ENCODE results near the gene REXO2. TPM values are rescaled to one million over a fixed set of nuclear protein-coding genes. Genes with fewer than 3 reads are reported as not detected.

Gene REXO2
- total RNA-seq (2014; rRNA removed; shearing (Covaris generic)), result 166 and 175 TPM in 2 replicates

- peak; percentile 96 for DNase-seq (ENCODE audit: low spot score)
These were observed at the start of gene REXO2 for GRCh38 chr11:114439229-114440120. REXO2 (plus strand) TSS chr11:114439467; CDS start chr11:114439529, 62 bp downstream.

DNA sequence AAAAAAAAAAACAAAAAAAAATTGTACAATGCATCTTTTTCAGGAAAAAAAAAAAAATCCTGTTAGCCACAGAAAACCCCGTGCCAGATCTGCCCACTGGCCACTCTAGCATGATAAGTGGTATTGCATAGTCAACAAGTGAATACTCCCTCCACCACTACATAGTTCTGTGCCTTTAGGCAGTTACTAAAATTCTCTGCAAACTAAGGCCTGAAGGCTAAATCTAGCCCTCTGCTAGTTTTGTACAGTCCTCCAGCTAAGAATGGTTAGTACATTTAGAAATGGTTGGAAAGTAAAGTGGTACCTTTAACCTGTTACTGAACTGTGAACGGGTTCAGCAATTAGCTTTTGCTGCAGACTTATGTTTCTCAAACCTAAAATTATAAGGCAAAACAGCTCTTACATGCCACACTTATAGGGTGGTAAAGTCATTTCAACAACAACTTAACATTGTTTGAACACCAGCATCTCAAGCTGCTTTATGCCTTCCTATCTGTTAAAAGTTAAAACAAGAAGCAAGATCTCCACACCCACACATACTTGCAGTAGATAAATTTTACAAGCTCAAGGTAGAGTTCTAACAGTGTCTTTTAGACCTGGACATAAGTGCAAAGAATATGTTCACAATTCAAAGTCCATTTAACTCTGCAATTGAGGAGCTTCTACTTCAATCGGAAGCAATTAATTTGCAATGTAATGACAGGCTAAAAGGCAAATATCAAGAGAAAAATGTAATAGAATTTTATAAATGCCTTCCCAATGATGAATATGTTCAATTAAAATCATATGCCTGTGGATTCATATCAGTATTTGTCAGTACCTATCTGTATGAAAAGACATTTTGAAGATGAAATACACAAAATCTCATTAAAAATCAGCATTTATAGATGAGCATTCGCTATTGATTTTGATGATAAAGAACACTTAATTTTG, 46.3 kb upstream of the REXO2 start:
- no peak for DNase-seq (ENCODE audit: low spot score)

- DNase-seq (ENCODE audit: low spot score), result no peak
These were observed 43.5 kb upstream of the REXO2 start for GRCh38 chr11:114395736-114396135.

- no peak for DNase-seq (ENCODE audit: low spot score)
These were observed 42.4 kb upstream of the REXO2 start for GRCh38 chr11:114396916-114397315.

DNA sequence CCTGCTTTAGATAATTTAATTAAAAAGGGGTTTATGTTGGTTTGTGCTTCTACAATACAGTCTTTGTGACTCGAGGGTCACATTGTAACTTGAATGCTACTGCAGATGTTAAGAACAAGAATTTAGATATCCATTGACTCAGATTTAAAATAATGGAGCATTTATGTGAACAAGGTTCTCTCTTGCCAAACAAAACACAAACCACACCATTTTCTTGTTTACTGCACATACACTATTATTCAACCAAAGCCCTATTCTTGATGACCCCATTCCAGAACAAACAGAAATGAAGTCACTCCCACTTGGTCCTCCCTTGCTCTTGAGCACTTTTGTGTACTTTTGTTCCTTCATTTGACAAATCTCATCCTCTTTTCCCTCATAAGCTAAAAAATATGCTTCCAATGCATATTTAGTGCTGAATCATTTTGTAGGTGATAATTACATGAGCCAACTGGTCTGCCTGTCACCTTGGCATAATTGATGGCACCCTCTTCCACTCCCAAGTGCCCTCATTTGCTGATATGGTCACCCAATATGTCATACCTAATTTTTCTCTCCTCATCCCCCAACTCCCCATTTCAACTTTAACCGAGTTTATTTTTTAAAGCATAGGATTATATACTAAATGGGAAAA, 41.8 kb upstream of the REXO2 start:
- no peak for DNase-seq (ENCODE audit: low spot score)

DNA sequence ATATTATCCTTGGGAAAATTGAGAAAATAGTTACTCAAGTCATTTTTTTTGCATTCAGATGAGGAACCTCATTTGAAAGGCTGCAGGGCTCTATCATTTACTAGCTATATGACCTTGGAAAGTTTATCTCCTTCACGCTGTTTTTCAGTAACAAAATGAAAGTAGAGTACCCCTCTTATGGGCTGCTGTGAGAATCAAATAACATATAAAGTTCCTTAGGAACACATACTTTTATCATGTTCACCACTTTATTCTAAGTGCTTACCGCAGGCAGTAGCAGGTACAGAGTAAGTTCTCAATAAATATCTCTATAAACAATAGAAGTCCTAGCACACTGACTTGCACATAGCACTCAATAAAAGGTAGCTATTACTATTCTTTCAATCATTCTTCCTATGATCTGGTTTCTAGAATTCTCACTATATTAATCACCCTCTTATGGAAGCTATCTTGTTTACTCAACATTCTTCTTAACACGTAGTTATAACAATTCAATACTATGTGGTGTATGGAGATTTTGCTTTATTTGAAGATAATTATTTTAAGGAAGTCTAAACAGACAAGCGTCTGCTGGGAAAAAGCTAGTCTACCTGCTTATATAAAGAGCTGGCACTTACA, 40.9 kb upstream of the REXO2 start:
- DNase-seq (ENCODE audit: low spot score), result no peak

- no peak for DNase-seq (ENCODE audit: low spot score)
These were observed 39.6 kb upstream of the REXO2 start for GRCh38 chr11:114399490-114400215.

DNA sequence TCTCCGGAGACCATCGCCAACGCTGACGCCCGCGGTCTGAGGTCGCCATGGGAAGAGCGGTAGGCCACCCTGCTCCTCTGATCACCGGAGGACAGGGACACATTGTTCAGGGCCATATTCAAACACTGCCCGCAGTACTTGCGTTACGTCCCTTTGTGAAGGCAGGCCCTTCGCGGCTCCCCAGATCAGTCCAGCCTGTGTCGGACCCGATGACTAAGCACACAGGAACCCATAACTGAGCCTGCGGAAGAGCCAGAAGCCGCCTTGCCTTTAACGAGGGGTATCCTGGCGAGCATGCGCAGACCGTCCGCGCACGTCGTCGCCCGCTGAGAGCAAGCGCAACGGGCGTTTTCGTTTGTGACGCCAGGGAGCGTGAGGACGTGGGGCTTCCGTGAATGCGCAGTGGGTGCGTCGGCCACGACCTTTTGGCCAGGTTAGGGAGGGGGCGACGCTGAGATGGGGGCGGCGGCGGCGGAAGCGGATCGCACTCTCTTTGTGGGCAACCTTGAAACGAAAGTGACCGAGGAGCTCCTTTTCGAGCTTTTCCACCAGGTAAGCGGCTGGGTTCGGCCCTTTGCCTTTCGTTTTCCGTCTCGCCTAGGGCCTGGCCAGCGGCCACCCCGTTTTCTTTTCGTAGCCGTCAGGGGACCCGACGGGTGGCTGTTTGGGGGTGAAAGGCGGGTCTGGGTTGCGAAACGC, 38.9 kb upstream of the REXO2 start, which contains the start of the genes C11orf71 and RBM7:
Gene C11orf71, minus strand, starts transcription at position 296 of the 699 bp plus-strand sequence. Its CDS starts 180 bp downstream, at position 116.
Gene RBM7, plus strand, starts transcription at position 451 of the 699 bp plus-strand sequence. Its CDS starts 6 bp downstream, at position 457.
- DNase-seq (ENCODE audit: low spot score), result peak; percentile 98

DNA sequence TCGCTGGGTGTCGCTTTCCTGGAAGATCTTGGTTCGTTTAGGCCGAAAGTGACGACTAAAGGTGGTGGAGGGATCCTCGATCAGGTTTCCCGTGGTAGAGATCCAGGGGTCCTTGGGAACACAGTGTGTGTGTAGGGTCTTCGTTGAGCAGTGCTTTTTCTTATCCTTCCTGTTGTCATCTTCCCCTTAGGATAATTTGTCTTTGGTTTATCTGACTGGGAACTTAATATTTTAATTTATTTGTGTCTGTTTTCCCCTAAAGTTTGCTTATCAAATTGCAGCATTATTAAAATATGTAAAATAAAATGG, 38.4 kb upstream of the REXO2 start:
- DNase-seq (ENCODE audit: low spot score), result no peak

DNA sequence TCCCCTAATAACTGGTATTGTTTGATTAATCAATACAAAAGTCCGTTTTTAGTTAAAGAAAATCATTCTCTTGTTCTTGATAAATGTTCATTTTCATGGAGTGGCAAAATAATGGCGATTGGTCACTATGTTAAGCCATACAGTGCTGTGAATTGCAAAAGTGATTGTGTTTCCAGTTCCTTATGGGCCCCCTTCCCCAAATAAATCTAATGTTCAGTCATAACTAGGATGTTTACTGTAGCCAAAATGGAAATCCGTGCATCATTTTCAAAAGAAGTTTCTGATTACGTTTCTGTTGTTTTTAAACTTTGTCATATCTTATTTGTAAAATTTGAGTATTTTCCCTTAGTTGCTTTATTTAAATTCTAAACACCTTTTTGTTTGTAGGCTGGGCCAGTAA, 38.0 kb upstream of the REXO2 start:
- DNase-seq (ENCODE audit: low spot score), result no peak

DNA sequence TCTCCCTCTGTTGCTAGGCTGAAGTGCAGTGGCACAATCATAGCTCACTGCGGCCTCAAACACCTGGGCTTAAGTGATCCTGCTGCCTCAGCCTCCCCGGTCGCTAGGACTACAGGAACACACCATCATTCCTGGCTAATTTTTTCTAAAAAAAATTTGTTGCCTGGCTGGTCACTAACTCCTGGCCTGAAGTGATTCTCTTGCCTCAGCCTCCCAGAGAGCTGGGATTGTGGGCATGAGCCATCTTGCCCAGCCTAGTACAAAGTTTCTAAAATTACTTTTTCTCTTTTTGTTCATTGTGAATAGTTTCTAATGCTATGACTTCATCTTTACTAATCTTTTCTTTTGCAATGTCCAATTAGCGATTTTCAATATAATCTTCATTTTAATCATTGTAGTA, 26.3 kb upstream of the REXO2 start:
- no peak for DNase-seq (ENCODE audit: low spot score)

GRCh38 chr11:114413958-114414357, 25.3 kb upstream of the REXO2 start:
- DNase-seq (ENCODE audit: low spot score), result no peak

DNA sequence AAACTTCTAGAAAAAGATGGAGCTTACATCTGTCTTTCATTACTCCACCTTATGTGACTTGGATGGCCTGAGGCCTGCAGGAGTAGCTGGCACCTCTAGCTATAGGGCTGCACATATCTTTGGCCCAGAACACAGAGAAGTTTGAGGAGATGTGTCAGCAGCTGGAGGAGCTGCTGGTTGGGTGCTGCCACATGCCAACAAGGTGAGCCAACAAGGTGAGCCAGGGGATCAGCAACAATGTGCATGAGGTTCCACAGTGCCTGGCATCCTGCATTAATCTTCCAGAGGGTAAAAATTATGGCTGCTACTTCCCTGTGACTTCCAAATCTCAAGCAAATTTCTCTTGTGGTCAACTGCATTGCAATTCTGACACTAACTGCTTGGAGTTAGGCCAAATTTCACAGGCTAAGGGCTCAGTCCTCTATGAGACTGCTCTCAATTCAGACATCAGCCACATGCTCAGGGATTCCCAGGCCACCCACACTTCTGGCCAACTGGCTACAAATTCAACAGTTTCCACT, 22.8 kb upstream of the REXO2 start:
- DNase-seq (ENCODE audit: low spot score), result no peak

DNA sequence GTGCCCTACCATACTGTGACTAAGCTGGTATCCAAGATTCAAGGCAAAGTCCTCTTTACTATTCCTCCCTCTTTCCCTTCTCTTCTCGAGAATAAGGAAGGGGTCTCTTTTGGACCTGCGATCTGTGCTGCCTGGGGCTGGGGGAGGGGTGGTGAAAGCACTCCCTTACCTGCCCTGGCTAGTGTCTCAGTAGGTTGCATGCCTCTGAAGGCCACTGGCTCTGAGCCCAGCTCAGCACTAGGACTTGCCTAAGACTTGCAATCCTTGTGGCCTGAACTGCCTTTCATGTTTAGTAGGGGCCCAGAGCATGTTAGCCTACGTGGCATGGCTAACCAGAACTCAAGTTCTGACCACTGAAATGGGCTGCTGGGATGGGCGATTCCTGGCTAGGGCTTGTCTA, 13.0 kb upstream of the REXO2 start:
- no peak for DNase-seq (ENCODE audit: low spot score)

DNA sequence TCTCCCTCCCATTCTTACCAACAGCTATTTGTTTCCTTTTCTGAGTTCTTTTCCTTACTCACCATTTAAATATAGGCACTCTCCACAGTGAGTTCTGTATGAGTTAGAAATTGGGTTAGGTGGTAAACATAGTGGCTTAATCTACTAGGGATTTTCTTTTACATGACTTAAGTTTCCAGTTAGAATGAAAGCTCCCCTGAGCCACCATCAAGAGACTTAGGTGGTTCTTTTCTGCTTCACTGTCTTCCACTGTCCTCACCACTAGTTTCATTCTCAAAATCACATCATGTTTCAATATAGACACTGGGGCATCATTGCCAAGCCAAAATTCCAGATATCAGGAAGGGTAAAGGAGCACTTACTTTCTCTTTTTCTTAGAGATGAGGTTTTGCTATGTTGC, 9.0 kb upstream of the REXO2 start:
- no peak for DNase-seq (ENCODE audit: low spot score)

- no peak for DNase-seq (ENCODE audit: low spot score)
These were observed 6.4 kb upstream of the REXO2 start for GRCh38 chr11:114432893-114433292.

GRCh38 chr11:114433376-114433775, 5.9 kb upstream of the REXO2 start:
- no peak for DNase-seq (ENCODE audit: low spot score)

DNA sequence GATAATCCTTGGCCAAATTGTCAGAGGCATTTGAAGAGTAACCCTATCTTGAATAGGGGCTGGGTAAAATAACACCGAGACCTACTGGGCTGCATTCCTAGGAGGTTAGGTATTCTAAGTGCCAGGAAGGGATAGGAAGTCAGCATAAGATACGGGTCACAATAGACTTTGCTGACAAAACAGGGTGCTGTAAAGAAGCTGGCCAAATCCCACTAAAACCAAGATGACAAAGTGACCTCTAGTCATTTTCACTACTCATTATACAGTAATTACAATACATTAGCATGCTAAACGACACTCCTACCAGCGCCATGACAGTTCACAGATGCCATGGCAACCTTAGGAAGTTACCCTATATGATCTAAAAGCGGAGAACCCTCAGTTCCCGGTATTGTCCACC, 964 bp upstream of the REXO2 start:
- no peak for DNase-seq (ENCODE audit: low spot score)

DNA sequence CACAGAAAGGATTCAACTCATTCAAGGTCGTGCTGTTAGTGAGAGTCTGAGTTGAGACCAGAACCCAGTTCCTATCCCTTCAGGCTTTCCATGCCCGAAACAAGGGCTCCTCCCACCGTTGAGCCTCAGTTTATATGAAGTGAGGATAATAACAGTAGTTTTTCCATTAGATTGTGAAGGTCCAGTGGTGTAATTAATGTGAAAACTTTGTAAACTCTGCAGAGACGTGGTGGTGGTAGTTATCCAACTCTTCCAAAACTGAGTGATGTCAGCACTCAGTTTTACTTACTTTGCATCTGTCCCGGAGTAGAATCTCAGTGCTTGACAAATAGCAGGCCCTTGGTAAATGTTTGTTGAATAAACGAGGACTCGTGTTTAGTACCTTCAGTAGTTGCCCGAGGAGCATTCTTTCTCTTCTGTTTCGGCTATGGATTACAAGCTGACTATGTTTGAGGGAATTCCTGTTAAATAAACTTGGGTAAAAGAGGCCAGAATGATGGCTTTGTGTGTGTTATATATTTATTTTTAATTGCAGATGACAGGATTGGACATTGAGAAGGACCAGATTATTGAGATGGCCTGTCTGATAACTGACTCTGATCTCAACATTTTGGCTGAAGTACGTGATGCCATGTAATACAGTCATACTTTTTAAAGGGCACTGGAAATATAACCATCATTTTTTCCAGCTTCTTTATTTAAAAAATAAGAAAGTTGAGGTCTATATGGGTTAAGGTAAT, 1.0 kb downstream of the REXO2 start:
- no peak for DNase-seq (ENCODE audit: low spot score)
